Uterus (tissue), 2 donors: ENCODE measurements around the gene NOC4L.

Source experiments
- POLR2A ChIP-seq, 2 donors: fragments of 450-650 bp; IDR thresholded peaks; one replicate each; pipeline ENCODE4 v1.6.1; 2016; ENCODE audit warnings: antibody characterized with exemption in 2 of 2, mild to moderate bottlenecking in 1 of 2, moderate library complexity in 1 of 2
- TF ChIP-seq, protein P1 (sequence below), 4 experiments: fragments of 200-600 bp in 2 of 4; fragments of 450-650 bp in 2 of 4; sonication (generic) in 2 of 4; IDR thresholded peaks; one replicate each; pipeline ENCODE4 v1.5.1; 2016 to 2019; ENCODE audit warnings: antibody characterized with exemption in 4 of 4, mild to moderate bottlenecking in 2 of 4, moderate library complexity in 1 of 4

- TF ChIP-seq, protein P1, sequence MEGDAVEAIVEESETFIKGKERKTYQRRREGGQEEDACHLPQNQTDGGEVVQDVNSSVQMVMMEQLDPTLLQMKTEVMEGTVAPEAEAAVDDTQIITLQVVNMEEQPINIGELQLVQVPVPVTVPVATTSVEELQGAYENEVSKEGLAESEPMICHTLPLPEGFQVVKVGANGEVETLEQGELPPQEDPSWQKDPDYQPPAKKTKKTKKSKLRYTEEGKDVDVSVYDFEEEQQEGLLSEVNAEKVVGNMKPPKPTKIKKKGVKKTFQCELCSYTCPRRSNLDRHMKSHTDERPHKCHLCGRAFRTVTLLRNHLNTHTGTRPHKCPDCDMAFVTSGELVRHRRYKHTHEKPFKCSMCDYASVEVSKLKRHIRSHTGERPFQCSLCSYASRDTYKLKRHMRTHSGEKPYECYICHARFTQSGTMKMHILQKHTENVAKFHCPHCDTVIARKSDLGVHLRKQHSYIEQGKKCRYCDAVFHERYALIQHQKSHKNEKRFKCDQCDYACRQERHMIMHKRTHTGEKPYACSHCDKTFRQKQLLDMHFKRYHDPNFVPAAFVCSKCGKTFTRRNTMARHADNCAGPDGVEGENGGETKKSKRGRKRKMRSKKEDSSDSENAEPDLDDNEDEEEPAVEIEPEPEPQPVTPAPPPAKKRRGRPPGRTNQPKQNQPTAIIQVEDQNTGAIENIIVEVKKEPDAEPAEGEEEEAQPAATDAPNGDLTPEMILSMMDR (IDR thresholded peaks at IDR 0.05): no peak
- no peak for TF ChIP-seq POLR2A (IDR thresholded peaks at IDR 0.05)
Observed at GRCh38 chr12:132105467-132105866, 38.8 kb upstream of the NOC4L start.
